Stimulated activated CD4-positive, alpha-beta T cell treated with anti-CD3 and anti-CD28 coated beads, TNF-alpha, amount 100 ng/mL, for 1 hour (primary cell): ENCODE measurements around the gene NRGN.

Source experiments
- DNase-seq, 3 donors: peaks; one replicate each; pipeline ENCODE4 v3.0.0-alpha.2; 2020; ENCODE audit warnings: low read depth in 3 of 3, low spot score in 1 of 3

NRGN gene

DNA sequence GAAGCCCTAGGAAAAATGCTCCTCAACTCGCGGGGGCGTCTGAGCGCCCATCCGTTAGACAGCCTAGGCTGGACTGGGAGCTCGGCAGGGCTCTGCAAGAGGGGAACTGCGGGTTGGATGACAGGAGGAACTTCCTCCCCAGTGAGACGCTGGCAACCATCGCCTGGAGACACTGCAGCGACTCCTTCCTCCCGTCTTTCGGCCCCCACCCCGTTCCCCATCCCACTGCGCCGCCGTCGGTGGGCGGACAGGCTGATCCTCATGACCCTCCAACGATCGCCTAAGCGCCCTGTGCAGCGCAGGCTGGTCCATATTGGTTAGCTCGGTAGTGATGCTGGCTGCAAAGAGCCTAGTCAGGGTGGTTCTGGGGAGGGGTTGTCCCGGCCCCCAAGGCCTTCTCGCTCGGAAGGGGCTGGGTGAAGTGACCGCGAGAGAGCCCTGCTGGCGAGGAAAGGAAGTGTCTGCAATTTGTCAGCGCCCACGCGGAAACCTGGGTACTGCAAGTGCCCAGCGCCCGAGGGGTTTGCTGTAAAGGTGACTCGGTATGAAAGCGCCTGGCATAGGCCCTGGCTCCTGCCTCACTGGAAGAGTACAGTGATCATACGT, 638 bp downstream of the NRGN start:
- no peak for DNase-seq

DNA sequence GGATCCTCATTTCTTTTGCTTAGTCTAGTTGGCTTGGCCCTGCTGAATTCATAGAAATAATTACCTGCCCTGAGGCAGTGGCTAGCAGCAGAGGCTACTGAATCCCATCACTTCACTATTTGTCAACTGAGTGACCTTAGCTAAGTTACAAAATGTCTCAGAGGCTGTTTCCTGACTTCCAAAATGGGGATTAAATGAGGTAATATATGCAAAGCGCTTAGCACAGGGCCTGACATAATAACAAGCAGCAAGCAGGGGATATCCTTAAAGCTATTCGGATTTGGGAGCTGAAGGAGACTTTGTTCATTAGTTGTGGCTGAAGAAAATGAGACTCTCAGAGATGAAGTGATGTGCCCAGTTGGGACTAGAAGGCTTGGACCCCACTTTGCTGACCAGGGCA, 2.8 kb downstream of the NRGN start:
- DNase-seq: no peak

DNA sequence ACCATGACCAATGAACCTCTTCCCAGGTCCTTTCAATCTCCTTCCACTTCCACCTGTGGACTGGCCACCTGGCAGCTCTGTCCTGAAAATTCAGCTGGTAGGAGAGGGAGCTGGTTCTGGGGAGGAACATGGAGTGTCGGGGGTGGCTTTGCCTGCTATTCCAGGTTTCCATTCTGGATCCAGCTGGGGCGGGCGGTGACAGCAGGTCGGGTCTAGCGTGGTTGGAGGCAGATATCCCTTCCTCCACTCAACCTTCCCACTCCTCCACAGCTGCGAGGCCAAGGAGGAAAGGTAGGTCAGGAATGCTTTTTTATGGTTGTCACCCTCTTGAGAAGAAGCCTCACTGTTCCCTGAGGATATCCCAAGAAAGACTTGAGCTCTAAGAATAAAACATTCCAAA, 3.3 kb downstream of the NRGN start:
- DNase-seq: no peak

DNA sequence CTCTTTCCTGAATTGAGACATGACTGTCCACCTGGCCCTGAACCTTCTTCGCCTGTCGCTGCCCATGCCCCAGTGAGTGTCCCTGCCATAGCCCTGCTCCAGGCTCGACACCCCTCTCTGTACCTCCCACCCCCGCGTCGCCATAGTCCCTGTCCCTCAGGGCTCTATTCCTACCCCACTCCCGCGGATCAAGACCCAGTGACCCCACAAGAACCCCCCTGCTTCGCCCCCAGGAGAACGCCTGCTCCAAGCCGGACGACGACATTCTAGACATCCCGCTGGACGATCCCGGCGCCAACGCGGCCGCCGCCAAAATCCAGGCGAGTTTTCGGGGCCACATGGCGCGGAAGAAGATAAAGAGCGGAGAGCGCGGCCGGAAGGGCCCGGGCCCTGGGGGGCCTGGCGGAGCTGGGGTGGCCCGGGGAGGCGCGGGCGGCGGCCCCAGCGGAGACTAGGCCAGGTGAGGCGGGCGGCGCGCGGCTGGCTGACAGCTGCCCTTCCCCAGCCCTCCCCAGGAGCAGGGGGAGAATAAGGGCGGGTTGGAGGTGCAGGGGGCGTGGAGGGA, 5.6 kb downstream of the NRGN start:
- DNase-seq: no peak

DNA sequence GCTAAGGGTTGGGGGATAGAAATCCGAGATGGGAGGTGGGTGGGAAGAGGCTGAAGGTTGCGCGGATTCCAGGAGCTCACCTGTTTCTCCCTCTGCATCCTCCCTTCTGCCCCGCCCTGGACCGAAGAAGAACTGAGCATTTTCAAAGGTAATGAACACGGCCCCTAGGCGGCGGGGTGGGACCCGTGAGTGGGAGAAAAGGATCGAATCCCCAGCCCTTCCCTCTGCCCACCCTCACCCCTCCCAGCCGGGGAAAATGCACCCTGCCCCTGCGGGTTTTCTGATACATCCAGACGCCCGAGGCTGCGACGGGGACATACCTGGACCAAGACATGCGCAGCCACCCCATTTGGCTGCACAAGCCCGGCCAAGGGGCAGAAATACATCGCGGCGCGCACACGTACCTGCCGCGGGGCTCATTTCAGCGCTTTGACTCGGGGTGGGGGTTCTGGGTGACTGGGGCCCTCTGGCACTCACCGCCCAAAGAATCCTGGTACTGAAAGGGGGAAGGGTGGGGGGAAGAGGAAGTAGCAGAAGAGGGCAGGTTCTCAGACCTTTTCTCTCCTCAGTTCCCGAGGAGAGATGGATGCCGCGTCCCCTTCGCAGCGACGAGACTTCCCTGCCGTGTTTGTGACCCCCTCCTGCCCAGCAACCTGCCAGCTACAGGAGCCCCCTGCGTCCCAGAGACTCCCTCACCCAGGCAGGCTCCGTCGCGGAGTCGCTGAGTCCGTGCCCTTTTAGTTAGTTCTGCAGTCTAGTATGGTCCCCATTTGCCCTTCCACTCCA, 6.3 kb downstream of the NRGN start:
- DNase-seq: no peak

DNA sequence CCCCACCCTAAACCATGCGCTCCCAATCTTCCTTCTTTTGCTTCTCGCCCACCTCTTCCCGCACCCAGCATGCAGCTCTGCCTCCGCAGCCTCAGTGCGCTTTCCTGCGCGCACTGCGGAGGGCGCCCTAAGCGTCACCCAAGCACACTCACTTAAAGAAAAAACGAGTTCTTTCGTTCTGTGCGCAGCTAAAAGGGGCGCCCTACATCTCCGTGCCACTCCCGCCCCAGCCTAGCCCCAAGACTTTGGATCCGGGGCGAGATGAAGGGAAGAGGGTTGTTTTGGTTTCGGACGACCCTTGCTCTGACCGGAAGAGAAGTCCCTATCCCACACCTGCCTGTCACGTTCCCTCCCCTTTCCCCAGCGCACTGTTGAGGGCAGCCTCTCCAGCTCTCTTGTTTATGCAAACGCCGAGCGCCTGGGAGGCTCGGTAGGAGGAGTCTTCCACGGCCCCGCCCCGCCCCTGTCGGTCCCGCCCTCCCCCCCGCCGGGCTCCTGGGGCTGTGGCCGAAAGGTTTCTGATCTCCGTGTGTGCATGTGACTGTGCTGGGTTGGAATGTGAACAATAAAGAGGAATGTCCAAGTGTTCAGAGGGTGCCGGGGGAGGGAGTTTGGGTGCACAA, 7.0 kb downstream of the NRGN start:
- DNase-seq: peak; percentile 45 to 71 (median 64)

DNA sequence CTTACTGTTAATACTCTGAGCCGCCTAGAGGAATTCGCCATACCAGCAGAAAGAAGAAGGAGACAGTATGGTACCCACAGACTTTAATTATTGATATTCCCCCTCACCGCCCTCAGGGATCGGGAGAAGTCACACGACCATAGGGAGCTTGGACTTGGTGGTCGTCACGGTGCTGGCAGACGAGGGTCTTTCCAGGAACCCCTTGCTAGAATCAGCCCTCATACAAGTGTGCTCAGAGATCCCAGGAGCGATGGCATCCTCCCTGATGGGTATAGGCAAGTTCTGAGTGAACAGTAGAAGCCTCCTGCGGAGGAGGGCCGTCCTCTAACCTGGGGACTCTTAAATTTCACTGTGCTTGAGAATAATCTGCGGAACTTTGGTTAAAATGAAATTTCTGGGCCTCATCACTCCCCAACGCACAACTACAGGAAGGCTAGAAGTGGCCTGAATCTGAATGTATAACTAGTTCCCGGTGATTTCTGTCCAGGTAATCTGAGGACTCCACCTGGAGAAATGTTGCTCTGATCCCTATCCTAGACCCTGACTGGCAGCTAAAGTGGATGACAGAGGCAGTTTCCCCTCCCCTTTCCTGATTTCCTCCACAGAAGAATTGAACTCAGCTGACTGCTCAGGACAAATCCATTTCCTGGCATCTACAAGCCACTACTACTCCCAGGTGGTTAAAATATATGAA, 7.8 kb downstream of the NRGN start:
- DNase-seq: no peak

DNA sequence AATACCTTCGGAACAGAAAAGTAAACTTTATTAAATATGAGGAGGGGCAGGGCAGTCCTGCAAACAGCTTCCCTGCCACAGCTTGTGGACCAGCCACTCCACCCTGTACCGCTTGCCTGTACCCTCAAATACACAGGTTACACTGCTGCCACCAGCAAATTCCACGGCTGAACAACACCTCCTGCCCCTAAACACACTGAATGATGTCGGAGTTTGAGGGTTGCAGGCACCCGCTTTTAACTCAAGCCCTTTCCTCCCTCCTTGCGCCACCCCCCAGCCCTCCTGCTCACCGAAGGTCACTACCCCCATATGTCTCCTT, 8.3 kb downstream of the NRGN start:
- DNase-seq: no peak

DNA sequence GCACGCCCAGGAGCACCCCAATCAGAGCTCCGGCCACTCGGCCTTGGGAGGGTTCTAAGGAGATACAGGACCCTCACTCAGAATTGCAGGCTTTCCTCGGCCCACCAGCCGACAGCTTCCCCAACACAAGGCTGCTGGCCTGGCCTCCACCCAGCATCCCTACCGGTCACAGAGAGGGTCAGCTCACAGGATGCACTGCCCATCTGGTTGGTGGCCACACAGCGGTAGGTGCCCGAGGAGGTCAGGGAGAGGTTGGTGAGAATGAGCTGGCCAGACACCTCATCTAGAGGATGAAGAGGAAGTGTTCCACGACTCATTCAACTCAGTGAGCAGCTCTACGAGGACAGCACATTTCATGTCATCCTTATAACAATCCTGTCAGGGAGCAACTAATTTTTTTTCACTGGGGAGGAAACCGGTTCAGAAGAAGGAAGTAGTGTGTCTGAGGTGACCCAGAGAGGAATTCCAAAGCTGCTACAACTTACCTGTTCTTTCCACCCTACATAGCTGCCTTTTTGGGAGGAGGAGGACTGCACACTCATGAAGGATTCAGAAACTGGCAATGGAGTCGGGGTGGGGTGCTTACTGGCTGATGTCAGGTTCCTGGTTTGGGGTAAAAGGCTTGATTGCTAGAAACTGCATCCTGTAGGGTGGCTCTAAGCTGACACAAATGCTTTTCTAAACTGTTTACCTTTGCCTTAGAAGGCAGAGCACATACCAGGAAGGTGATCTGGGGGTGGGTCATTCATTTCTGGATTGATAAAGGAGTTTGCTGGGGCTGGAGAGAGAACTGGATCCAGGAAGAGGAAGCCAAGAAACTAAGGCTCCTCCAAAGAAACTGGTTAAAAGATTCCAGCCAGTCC, 9.0 kb downstream of the NRGN start:
- no peak for DNase-seq

DNA sequence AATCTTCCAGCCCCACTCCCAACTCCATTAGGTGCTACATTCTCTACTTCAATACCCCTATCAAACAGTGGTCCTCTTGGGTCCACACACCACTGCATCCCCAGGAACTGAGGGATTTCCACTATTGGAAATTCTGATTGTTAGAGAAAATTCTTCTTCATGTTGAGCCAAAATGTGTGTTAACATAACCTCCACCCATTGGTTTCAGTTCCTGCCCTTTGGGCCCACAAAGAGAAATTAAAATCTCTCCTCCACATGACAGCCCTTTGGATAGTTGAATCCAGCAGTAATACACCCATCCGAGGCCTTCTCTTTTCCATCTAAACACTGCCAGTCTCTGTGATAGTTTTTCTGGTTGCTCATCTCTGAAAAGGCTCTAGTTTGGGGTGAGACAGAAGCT, 10.2 kb downstream of the NRGN start:
- DNase-seq: no peak

DNA sequence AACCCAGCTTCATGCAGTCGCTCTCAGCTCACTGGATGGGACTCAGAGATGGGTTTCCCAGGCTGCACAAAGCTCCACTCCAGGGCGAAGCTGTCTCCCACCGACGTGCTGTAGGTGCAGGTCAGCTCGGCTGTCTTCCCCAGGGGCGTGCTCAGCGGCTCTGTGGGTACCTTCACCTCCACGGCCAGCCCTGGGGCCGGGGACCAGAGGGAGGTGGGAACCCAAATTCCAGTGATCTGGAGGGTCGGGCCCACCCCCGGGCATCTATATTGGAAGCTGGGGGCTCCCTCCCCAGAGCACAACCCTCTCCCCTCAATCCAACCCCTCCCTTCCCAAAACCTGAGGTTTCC, 11.6 kb downstream of the NRGN start:
- DNase-seq: no peak

DNA sequence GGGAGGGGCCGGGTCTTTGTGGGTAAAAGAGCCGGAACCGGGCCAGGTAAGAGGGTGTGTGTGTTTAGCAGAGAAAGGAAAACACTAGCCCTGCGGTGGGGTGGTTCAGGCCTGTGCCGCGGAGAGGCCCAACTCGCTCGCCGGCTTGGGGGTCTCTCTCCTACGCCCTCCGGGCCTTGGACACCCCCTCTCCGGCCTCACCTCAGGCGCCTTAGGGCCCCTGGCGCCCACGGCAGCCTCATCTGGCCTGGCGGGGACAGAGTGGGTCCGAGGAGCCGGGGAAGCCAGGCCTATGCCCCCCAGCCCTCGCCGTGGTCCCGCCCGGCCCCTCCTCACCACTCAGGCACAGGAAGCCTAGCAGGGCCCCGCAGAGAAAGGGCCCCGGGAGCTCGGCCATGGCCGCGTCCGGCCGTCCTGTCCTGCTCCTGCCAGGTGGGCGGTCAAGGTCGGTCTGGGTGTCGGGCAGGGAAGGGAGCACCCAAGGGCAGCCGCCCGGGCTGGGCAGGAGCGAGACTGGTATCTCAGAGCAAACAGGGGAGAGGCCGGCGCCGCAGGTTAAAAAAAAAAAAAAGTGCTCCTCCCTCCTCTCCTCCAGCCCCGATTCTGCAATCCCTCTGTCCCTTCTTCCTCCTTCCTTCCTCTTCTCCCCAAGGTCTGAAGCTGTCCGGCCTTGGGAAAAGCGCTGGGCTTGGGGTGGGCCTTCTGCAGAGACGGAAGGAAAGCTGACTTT, 12.2 kb downstream of the NRGN start, which contains the start of gene VSIG2:
Gene VSIG2 (minus strand): TSS at position 515 of the 730 bp plus-strand sequence. CDS start 118 bp downstream, at position 397.
- no peak for DNase-seq

DNA sequence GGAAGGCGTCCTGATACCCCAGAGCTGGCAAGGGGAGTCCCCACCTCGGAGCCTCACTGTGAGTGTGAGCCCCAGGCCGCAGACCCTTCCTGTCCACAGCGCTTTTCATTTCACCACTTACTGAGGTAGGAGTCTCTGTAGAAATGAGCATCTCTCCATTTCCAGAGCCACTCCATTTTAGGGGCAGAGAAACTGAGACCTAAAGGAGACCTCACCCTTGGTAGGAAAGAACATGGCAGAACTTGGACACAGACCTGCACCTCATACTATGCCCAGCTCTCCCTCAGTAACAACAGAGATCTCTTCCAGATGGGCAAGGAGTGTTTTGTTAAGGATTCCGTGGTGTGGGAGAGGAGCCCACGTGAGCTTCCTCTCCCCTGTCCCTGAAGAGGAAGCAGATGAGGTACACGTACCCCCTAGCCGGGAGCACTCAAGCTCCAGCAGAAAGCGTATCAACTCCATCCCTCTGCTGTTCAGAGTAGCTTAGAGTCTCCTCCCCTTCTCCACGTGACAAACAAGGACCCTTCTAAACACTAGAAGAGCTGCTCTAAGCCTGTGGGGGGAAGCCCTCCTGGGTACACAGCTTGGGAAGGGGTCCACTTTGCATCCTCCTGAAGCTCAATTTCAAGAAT, 12.8 kb downstream of the NRGN start:
- no peak for DNase-seq

DNA sequence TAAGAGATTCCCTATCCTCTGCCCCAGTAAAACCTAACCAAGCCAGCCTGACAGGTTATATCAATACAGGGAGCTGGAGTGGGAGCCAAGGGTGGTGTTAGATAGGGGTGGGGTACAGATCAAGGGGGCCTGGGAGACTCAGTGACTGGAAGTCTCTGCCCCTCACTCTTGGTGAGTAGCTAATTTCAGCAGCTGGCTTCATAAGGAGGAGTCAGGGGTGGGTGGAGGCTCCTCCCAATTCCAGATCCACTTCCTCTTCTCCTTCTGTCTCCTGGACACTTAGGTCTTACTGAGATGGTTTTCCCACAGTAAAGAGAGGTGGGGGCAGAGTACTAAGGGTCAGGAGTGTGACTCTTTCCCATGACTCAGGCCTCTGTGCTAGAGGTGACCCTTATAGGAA, 13.5 kb downstream of the NRGN start:
- no peak for DNase-seq

DNA sequence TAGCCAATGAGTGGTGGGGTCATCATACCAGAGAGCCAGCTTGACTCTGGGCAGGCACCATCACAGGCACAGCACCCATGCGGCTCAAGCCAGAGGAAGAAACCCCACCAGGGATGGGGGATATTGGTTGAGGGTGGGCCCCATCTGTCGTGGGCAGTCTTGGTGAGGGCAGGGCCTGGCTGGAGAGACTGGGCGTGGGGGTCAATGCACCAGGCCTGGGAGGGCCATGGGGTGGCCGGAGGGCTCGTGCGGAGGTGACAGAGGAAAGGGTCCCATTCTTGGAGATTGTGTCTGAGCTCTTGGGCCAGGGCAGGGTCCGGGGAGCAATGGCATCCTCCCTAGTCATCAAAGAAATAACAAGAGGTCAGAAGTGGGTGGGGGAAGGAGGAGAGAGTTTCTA, 13.9 kb downstream of the NRGN start:
- DNase-seq: no peak

DNA sequence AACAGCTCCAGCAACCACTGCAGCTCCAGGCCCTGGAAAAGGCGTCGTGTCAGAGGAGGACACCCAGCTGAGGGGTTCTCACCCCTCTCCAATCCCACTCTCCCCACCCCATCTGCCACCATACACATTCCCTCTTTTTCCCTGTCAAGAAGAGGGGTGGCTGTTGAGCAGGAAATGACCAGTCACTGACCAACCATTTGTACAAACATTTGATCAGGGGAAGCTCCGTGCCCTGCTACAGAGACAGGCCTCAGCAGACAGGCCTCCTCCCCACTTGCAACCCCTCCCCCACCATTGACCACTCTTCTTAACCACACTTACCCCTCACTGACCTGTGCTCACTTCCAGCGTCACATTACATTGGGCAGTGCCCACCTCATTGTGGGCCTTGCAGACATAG, 14.6 kb downstream of the NRGN start:
- DNase-seq: no peak

DNA sequence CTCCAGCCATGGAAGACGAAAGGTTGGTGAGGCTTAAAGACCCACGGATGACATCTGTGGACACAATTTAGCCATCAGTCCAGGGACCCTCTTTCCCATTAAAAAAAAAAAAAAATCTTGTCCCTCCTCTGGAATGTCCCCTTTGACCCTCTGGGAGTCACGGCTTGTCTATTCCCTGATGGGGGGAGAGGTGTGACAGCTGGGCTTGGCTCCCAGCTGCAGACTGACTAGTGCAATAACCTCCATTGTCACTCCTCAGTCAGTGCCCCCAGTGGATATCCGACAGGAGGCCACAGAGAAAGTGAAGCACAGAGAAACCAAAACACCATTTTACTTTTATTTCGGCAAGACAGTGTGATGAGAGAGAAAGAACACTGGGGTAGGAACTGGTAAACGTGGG, 15.0 kb downstream of the NRGN start:
- DNase-seq: no peak

DNA sequence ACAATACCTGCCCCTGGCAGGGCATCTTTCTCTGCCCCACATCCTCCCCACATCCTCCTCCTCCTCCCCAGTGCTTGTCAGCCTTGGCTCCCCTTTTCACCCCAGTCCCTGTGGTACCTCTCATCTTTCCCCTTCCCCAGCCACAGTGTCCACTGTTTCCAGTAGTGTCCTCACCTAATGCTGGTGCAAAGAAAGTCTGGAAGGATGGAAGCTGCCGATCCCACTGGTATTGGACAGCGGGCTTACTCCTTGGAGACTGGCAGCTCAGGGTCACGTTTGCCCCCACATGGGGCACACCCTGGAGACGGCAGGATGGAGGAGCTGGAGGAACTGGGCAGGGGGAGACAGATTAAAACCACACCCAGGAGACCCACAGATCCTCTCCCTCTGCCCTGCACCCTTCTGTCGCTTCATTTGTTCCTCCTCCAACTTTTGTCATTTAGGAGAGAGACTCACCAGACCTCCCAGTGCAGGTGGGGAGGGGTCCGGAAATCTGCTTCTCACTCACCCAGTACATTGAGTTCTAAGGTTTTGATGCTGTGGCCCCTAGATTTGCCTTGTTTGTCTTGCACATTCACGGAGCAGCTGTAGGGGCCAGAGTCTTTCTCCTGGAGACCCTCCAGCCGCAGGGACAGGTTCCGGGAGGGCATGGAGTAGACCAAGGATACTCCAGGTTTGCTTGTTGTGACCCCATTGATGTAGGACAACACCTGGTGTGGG, 16.5 kb downstream of the NRGN start:
- DNase-seq: no peak

DNA sequence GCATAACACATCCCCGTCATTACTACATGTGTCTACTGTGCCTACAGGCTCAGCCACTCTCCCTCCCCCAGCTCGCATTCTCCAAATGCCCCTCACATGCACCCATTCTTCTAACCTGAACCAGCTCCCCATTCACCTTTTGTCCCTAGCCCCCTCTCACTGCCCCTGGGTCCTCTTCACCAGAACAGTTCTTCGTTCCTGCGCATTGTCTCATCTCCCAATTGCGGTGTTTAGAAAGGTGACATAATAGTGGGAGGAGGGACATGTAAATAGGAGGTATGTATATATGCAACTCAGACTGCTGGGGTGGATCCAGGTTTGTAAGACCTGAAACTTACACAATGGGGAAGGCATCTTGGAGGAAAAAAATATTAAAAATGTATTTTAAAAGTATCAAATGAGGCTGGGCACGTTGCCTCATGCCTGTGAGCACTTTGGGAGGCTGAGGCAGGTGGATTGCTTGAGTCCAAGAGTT, 17.0 kb downstream of the NRGN start:
- DNase-seq: no peak
